ENCODE measurements around the gene DDX47. TPM values are rescaled to one million over a fixed set of nuclear protein-coding genes. Genes with fewer than 3 reads are reported as not detected.
A peak's percentile ranks its signal among the peaks of the same experiment; 100 is the strongest.
"Not testable (repeated sequence)": the region's sequence is repeated elsewhere in the genome, so short reads cannot be mapped to it uniquely, and the experiment has no call there.

Gene DDX47
- total RNA-seq, 1 donor from 2014 or later, result 114 TPM

DNA sequence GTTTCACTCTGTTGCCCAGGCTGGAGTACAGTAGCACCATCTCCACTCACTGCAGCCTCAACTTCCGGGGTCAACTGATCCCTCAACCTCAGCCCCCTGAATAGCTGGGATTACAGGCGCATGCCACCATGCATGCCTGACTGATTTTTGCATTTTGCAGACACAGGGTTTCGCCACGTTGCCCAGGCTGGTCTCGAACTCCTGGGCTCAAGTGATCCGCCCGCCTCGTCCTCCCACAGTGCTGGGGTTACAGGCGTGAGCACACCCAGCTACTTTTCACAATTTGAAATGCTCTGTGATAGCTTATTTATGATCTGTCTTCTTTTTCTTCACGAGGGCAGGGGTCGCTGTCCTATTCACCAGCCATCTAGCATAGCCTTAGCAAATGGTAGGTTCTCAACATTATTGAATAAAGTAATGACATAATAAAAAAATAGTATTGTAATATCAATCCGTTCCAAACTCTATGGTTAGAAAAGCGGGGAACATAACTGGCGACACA is 477 bp upstream of the DDX47 start:
- no peak overlapping the region for H3K4me3 Mint-ChIP-seq (ENCODE audit: low read depth)

DNA sequence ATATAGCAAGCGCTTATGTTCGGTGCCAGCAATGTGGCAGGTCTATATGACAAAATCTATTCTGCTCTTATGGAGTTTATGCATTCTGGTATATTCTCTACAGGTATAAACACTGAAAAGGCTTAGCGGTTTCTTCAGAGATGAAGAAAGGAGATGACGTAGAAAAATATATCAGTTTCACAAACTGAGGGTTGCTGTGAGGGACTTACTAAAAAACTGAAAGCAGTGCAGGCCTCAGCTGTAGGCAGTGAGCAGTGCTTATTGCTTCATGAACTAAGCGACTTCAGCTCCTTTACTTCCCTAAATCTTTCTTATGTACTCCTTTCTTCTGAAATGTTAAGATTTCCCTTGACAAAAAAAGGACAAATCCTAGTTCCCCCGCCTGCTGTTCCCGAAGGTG is 4.5 kb downstream of the DDX47 start:
- Mint-ChIP-seq H3K4me3 (ENCODE audit: low read depth) (no peak overlapping the region), H3K27ac (no peak overlapping the region), H3K27me3 (ENCODE audit: low read depth) (no peaks in the 10 kb centered on the region), H3K36me3 (ENCODE audit: low read depth) (peaks cover 83% of the 10 kb centered on the region), H3K4me1 (ENCODE audit: low read depth) (peaks cover 45% of the 10 kb centered on the region), H3K9me3 (no peaks in the 10 kb centered on the region)
- intact Hi-C loops (cut with micrococcal nuclease), result no loop called here
- no peak for DNase-seq (ENCODE audit: low spot score)

More for the DNA sequence above, 477 bp upstream of the DDX47 start:
- no peaks in the 10 kb centered on the region for H3K27me3 Mint-ChIP-seq (ENCODE audit: low read depth)
- no peak for DNase-seq (ENCODE audit: low spot score)
- peak overlapping the region; percentile 92 for H3K27ac Mint-ChIP-seq
- H3K36me3 Mint-ChIP-seq (ENCODE audit: low read depth), result peaks cover 41% of the 10 kb centered on the region
- intact Hi-C loops (cut with micrococcal nuclease), result loop anchor here (1.0 to 5.0 kb wide), 3 partner anchors 24 to 188 kb away; partner anchors contain the start of gene HEBP1
- H3K4me1 Mint-ChIP-seq (ENCODE audit: low read depth), result peaks cover 46% of the 10 kb centered on the region
- H3K9me3 Mint-ChIP-seq, result no peaks in the 10 kb centered on the region

DNA sequence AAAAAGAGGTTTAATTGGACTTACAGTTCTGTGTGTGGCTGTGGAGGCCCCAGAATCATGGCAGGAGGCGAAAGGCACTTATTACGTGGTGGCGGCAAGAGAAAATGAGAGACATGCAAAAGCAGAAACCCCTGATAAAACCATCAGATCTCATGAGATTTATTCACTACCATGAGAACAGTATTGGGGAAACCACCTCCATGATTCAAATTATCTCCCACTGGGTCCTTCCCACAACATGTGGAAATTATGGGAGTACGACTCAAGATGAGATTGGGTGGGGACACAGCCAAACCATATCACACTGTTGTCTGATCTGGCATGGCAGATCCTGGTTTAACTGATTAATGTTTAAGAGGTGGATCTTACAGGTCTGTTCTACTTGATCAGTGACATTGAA is 5.6 kb downstream of the DDX47 start:
- intact Hi-C loops (cut with micrococcal nuclease), result no loop called here
- no peak for DNase-seq (ENCODE audit: low spot score)
- Mint-ChIP-seq H3K27me3 (ENCODE audit: low read depth) (no peaks in the 10 kb centered on the region), H3K9me3 (no peaks in the 10 kb centered on the region), H3K27ac (no peak overlapping the region), H3K36me3 (ENCODE audit: low read depth) (peaks cover 87% of the 10 kb centered on the region), H3K4me3 (ENCODE audit: low read depth) (no peak overlapping the region), H3K4me1 (ENCODE audit: low read depth) (peaks cover 40% of the 10 kb centered on the region)

DNA sequence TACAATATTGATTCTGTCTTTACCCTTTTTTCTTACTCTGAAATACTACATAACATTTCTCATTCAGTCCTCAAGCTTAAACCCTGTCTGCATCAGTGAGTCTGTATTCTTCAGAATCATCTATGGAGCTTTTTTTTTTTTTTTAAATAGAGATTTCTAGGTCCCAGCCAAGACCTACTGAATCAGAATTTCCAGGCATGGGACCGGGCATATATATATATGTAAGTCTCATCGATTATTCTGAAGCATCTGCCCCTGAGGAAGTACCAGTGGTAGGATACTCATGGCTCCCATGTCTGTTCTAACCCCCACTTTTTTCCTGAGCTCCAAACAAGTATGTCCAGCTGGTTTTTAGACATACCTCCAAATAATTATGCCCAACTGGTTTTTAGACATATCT is 6.1 kb downstream of the DDX47 start:
- H3K27ac Mint-ChIP-seq, result no peak overlapping the region
- peaks cover 36% of the 10 kb centered on the region for H3K4me1 Mint-ChIP-seq (ENCODE audit: low read depth)
- no peak for DNase-seq (ENCODE audit: low spot score)
- no peak overlapping the region for H3K4me3 Mint-ChIP-seq (ENCODE audit: low read depth)
- H3K27me3 Mint-ChIP-seq (ENCODE audit: low read depth), result no peaks in the 10 kb centered on the region
- H3K9me3 Mint-ChIP-seq, result no peaks in the 10 kb centered on the region
- peaks cover 86% of the 10 kb centered on the region for H3K36me3 Mint-ChIP-seq (ENCODE audit: low read depth)
- intact Hi-C loops (cut with micrococcal nuclease), result no loop called here

DNA sequence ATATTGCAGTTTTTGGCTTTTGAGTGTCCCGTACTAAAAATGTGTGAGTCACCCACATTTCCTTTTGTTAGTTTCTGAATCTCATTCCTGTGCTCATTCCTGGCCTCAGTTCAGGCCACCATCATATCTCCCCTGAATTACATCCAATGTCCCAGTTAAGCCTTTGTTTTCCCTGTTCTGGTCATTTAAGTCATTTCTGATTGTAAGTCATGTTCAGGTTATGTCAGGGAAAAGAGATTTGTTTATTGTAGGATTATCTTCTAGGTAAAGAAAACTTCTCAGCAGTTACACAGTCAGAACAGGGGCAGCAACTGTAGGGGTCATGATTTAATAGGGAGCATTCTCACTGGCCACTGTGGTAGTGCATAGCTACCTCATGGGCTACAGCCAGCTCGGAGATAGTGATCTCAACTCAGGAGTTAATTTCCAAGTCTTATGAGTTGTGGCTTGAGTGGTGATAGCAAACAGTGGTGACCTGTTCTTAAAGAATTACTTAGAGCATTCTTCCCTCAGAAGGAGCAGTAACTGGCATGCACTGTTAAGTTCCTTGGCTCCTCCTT is 6.7 kb downstream of the DDX47 start:
- intact Hi-C loops (cut with micrococcal nuclease), result no loop called here
- Mint-ChIP-seq H3K27me3 (ENCODE audit: low read depth) (no peaks in the 10 kb centered on the region), H3K36me3 (ENCODE audit: low read depth) (peaks cover 86% of the 10 kb centered on the region), H3K4me3 (ENCODE audit: low read depth) (no peak overlapping the region), H3K4me1 (ENCODE audit: low read depth) (peaks cover 31% of the 10 kb centered on the region), H3K27ac (no peak overlapping the region), H3K9me3 (no peaks in the 10 kb centered on the region)
- no peak for DNase-seq (ENCODE audit: low spot score)

DNA sequence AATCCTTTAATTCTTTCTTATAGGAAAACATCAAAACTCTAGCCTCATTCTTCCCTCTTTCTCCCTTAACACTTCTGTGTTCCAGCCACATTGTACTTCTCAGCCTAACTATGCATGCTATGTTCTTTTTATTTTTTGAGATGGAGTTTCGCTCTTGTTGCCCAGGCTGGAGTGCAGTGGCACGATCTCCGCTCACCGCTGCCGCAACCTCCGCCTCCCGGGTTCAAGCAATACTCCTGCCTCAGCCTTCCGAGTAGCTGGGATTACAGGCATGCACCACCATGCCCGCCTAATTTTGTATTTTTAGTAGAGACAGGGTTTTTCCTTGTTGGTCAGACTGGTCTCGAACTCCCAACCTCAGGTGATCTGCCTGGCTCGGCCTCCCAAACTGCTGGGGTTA is 7.2 kb downstream of the DDX47 start:
- Mint-ChIP-seq H3K4me1 (ENCODE audit: low read depth) (peaks cover 29% of the 10 kb centered on the region), H3K36me3 (ENCODE audit: low read depth) (peaks cover 89% of the 10 kb centered on the region)
- not testable (repeated sequence) for H3K9me3 Mint-ChIP-seq

DNA sequence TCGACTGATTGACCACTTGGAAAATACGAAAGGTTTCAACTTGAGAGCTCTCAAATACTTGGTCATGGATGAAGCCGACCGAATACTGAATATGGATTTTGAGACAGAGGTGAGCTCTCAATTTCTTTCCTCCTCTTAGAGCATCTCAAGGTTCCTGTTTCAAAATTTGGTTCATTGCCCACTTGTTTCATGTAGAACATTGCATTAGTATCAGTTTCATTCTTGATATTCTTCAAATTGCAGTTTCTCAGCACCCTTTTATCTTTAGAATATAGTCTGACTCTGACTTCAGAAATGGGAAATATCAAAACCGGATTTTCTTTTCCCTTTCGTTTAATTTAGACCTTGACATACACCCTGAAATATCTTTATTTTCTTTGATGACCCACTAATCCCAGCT is 8.8 kb downstream of the DDX47 start:
- Mint-ChIP-seq H3K36me3 (ENCODE audit: low read depth) (peaks cover 88% of the 10 kb centered on the region), H3K9me3 (no peaks in the 10 kb centered on the region), H3K4me3 (ENCODE audit: low read depth) (no peak overlapping the region), H3K27me3 (ENCODE audit: low read depth) (no peaks in the 10 kb centered on the region), H3K27ac (no peak overlapping the region), H3K4me1 (ENCODE audit: low read depth) (peaks cover 15% of the 10 kb centered on the region)
- no peak for DNase-seq (ENCODE audit: low spot score)
- intact Hi-C loops (cut with micrococcal nuclease), result no loop called here

More for the DNA sequence above, 7.2 kb downstream of the DDX47 start:
- intact Hi-C loops (cut with micrococcal nuclease); DNase-seq (ENCODE audit: low spot score); H3K27ac Mint-ChIP-seq; H3K27me3 Mint-ChIP-seq (ENCODE audit: low read depth); H3K4me3 Mint-ChIP-seq (ENCODE audit: low read depth): not testable (repeated sequence)

DNA sequence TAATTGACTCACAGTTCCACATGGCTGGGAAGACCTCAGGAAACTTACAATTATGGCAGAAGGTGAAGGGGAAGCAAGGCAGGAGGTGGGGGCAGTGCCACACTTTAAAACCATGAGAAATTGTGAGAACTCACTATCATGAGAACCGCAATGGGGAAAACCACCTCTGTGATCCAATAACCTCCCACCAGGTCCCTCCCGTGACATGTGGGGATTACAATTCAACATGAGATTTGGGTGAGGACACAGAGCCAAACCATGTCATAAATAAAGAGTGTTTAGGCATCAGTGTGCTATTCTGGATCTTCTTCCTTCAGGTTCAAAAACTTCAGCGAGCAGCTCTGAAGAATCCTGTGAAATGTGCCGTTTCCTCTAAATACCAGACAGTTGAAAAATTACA is 9.7 kb downstream of the DDX47 start:
- Mint-ChIP-seq H3K4me1 (ENCODE audit: low read depth) (peaks cover 13% of the 10 kb centered on the region), H3K36me3 (ENCODE audit: low read depth) (peaks cover 87% of the 10 kb centered on the region), H3K27me3 (ENCODE audit: low read depth) (no peaks in the 10 kb centered on the region), H3K27ac (no peak overlapping the region), H3K9me3 (no peaks in the 10 kb centered on the region), H3K4me3 (ENCODE audit: low read depth) (no peak overlapping the region)
- no peak for DNase-seq (ENCODE audit: low spot score)
- intact Hi-C loops (cut with micrococcal nuclease), result no loop called here

DNA sequence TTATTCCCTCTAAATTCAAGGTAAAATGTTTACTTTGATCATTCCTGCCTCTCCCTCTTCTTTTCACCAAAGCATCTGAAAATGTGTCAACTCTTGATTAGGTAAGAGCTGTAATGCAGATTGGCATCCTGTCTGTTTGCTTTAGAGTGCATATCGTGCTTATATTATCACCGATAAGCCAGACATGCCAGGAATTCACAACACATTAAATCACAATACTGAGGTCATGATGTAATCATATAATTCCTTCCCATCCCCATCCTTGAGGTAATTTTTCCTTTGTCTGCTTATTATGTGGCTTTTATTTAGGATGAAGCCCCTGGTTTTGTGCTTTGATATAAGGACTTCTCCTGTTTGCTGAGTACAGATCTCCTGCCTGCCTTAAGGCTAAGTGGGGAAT is 10.2 kb downstream of the DDX47 start:
- Mint-ChIP-seq H3K4me3 (ENCODE audit: low read depth) (no peak overlapping the region), H3K27me3 (ENCODE audit: low read depth) (no peaks in the 10 kb centered on the region), H3K36me3 (ENCODE audit: low read depth) (peaks cover 86% of the 10 kb centered on the region), H3K27ac (no peak overlapping the region), H3K9me3 (no peaks in the 10 kb centered on the region), H3K4me1 (ENCODE audit: low read depth) (peaks cover 13% of the 10 kb centered on the region)
- DNase-seq (ENCODE audit: low spot score), result no peak
- intact Hi-C loops (cut with micrococcal nuclease), result no loop called here

DNA sequence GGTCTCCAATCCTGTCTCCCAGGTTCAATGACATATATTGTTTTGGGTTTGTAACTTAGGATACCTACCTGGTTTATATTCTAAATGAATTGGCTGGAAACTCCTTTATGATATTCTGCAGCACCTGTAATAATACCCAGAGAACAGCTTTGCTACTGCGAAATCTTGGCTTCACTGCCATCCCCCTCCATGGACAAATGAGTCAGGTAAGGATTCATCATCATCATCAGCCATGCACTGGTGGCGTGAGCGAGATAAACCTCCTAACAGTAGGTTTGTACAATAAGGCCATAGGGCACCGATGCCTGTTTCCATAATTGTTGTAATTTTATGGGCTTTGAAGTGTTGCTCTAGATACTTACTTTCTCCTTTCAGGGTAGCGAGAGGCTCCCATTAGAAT is 10.7 kb downstream of the DDX47 start:
- peaks cover 10% of the 10 kb centered on the region for H3K4me1 Mint-ChIP-seq (ENCODE audit: low read depth)
- no peaks in the 10 kb centered on the region for H3K27me3 Mint-ChIP-seq (ENCODE audit: low read depth)
- H3K4me3 Mint-ChIP-seq (ENCODE audit: low read depth), result no peak overlapping the region
- intact Hi-C loops (cut with micrococcal nuclease), result no loop called here
- no peak for DNase-seq (ENCODE audit: low spot score)
- peaks cover 88% of the 10 kb centered on the region for H3K36me3 Mint-ChIP-seq (ENCODE audit: low read depth)
- no peak overlapping the region for H3K27ac Mint-ChIP-seq
- H3K9me3 Mint-ChIP-seq, result no peaks in the 10 kb centered on the region

DNA sequence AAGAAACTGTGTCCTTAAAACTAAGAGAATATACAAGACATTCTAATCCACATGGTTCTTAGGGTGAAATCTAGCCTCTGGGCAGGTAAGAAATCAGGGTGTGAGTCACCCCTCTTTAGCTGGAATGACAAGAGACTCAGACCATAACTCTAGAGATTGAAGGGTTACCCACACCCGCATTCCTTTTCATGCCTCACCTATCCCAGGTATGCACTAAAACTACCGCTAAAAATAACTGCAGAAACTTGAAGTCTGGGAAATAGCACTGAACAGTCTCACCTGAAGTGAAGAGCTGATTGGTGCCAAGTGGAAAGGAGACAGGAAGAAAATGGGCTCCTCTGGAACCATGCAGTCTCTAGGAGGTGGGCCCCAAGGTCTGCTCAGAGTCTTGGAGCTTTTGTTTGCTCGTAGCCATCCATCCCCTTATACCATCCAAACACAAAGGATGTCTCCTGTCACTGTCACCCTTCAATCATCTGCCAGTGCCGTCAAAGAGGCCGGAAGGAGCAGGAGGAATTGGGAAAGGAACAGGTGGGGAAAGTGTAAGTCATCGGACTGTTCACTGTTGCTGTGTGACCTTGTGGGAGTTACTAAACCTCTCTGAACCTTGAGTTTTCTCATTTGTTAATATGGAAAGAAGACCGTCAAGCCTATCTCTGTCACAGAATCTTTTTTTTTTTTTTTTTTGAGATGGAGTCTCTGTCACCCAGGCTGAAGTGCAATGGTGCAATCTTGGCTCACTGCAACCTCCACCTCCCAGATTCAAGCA is 22.4 kb downstream of the DDX47 start:
- intact Hi-C loops (cut with micrococcal nuclease), result loop anchor here (2.0 to 10.0 kb wide), 3 partner anchors 47 to 359 kb away; partner anchors contain the start of gene EMP1
- H3K27ac Mint-ChIP-seq, result no peak overlapping the region
- no peaks in the 10 kb centered on the region for H3K9me3 Mint-ChIP-seq
- H3K36me3 Mint-ChIP-seq (ENCODE audit: low read depth), result peaks cover 55% of the 10 kb centered on the region
- no peak for DNase-seq (ENCODE audit: low spot score)
- H3K27me3 Mint-ChIP-seq (ENCODE audit: low read depth), result no peaks in the 10 kb centered on the region
- no peak overlapping the region for H3K4me3 Mint-ChIP-seq (ENCODE audit: low read depth)
- H3K4me1 Mint-ChIP-seq (ENCODE audit: low read depth), result peaks cover 17% of the 10 kb centered on the region

DNA sequence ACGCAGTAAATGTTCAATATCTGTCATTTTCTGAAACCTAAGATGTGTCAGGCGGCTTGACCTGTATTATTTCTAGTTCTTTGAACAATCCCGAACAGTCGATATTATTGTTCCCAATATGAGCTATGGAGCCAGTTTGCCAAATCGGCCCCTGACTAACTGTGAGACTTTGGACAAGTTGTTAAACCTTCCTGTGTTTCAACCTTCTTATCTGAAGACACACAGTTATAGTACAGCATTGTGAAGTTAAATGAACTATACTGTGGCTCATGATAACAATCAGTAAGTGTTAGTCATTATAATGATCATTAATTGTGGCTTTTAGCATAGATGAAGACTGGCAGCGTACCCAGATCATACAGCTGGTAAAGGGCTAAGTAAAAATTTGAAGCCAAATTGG is 23.4 kb downstream of the DDX47 start:
- Mint-ChIP-seq H3K27me3 (ENCODE audit: low read depth) (no peaks in the 10 kb centered on the region), H3K9me3 (no peaks in the 10 kb centered on the region), H3K4me3 (ENCODE audit: low read depth) (no peak overlapping the region), H3K36me3 (ENCODE audit: low read depth) (peaks cover 47% of the 10 kb centered on the region), H3K27ac (no peak overlapping the region), H3K4me1 (ENCODE audit: low read depth) (peaks cover 17% of the 10 kb centered on the region)
- DNase-seq (ENCODE audit: low spot score), result no peak
- intact Hi-C loops (cut with micrococcal nuclease), result loop anchor here (2.0 to 10.0 kb wide), 3 partner anchors 48 to 358 kb away; partner anchors contain the start of gene EMP1
